Measurements from ENCODE around the gene CRK.

Gene CRK

DNA sequence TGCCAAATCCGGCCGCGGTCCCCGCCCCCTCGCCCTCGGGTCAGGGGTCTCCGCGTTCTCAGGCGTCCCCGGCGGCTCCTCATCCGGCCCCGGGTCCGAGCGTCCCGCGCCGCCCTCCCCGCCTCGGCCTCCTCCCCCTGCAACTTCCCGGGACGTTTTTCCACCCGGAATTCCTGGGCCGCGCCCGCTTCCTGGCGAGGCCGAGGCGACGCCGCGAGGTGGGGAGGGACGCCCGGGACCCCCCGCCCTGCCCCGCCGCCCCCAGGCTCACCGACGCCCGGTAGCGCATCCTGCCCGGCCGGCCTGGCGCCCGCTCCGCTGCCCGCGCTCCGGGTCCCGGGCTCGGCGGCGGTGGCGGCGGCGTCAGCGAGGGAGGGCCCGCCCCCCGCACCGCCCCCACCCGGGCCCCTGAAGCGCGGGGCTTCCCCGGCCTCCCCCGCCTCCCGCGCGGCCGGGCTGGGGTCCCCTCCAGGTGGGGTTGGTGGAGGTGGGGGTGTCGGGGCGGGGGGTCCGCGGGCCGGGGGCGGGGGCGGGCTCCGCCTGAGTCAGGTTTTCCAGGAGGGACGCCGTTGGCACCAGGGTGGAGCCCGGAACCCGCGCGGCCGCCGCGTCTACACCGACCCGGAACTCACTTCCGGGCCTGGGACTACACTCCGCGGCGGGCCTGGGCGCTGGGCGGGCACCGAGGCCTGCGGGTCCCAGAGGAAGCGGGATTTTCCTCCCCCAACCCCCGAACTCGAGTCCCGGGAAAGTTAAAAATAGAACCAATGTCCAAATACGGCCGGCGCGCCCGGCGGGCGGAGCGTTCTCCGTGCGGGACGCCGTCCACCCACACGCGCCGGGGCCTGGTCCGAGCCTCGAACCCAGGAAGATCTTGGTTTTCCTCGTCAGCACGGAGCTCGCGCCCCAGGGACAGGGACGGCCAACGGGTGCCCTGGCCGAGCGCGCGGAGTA is 29.7 kb upstream of the CRK start:
- DNase-seq, result no peak

GRCh38 chr17:1484676-1485422 is 28.8 kb upstream of the CRK start:
- DNase-seq, result no peak

DNA sequence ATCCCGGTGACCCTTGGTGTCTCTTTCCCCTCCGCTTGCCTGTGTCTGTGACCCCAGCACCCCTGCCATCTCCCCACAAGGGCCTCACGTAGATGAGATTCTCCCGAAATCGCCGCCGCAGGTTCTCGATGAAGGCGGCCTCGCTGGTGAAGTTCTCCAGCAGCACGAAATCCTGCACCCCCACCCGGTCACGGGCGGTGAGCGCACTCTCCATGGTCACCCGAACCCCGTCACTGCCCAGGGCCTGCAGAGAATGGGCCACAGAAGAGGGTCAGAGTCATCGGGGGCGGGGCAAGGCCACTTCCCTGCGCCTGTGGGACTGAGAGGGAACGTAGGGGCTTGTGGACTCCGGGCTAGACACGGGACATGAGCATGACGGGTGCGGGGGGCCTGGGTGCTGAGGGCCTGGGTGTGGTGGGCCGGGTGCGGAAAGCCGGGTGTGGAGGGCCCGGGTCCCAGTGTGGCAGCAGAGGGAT is 28.1 kb upstream of the CRK start:
- no peak for DNase-seq

DNA sequence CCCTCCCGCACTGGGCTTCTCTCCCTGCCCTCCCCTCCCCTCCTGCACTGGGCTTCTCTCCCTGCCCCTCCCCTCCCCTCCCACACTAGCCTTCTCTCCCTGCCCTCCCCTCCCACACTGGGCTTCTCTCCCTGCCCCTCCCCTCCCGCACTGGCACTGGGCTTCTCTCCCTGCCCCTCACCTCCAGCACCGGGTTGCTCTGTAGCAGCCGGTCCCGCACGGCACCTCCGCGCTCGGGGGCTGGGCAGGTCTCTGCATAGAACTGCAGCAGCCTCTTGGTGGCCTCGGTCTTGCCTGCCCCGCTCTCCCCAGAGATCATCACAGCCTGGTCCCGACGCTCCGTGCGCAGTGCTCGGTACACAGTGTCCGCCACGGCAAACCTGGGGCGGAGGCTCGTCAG is 26.6 kb upstream of the CRK start:
- DNase-seq, result no peak

- DNase-seq, result no peak
Observed at GRCh38 chr17:1481736-1482135, 25.7 kb upstream of the CRK start.

DNA sequence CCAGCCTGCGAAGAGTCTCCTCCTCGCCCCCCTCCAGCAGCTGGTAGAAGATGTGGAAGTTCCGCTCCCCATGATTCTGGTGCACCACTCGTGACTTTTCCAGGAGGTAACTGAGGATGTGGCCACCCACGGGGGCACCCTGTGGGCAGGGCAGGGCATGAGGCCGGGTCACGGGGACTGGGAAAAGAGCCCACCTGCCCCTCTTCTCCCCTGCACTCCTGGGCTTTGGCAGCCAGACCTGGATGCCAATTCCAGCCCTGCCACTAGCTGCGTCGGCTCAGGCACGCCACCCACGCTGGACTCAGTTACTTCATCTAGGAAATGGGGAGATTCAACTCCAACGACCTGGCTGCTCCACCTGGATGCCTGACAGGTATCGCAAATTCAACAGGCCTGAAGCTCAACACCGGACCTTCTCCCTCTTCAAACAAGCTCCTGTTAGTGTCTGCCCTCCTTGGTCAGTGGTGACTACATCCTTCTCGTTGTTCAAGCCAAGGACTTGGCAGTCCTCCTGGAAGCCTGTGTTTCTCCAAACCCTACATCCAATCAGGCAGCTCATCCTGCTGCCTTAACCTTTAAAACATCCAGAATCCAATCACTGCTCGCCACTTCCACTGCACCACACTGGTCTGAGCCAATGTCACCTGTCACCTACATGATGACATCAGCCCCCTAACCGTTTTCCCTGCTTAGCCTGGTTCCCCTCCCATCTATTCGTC is 24.9 kb upstream of the CRK start:
- no peak for DNase-seq

DNA sequence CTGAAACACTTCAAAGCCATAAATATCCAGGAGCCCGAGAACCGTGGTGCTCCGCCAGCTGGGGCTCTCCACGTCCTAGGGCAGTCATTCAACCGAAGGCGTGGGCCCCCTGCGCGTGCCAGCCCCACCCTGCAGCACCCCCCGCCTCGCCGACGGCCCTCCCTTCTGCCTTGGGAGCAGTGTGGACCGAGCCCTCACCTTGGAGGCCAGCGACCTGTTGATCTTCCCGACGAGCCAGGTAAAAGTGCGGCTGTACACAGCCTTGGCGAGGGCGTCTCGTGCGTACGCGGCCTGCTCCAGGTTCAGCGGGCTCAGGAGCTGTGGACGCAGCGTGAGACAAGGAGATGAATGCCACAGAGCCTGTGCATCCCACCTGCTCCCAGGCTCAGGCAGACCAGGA is 22.4 kb upstream of the CRK start:
- no peak for DNase-seq

DNA sequence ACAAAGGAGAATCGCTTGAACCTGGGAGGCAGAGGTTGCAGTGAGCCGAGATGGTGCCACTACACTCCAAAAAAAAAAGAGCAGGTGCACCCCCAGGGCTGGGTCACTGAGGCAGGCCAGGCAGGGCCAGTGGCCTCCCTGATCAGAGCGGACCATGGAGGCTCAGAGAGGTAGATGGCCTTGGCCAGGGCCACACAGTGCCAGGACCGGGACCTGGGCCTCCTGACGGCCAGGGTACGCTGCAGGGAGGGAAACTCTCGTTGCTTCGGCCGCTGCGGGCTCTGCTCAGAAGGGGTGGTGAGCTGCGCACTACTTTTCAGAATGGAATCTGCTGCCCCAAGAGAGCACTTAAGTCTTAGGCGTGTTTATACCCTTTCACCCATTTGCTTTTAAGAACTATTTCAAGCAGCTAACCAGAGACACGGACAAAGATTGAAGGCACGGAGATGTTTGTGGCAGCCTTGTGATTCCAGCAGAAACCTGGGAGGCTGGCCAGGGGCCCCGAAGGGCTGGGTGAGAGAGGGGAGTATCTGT is 19.4 kb upstream of the CRK start:
- no peak for DNase-seq

GRCh38 chr17:1474402-1475189 is 18.6 kb upstream of the CRK start:
- no peak for DNase-seq

DNA sequence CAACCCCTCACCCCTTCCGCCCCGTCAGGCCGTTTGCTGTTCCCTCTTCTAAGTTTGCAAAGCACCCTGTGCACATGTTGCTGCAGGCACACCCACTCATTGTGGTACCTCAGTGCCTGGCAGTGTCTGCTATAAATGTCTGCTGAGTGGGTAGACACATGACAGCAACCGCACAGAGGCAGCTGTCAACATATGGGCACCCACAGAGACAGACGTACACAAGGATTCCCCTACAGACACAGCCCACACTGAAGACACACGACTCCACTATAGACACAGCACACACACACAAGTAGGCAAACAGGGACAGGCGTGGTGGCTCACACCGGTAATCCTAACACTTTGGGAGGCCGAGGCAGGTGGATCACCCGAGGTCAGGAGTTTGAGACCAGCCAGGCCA is 17.8 kb upstream of the CRK start:
- DNase-seq, result no peak

DNA sequence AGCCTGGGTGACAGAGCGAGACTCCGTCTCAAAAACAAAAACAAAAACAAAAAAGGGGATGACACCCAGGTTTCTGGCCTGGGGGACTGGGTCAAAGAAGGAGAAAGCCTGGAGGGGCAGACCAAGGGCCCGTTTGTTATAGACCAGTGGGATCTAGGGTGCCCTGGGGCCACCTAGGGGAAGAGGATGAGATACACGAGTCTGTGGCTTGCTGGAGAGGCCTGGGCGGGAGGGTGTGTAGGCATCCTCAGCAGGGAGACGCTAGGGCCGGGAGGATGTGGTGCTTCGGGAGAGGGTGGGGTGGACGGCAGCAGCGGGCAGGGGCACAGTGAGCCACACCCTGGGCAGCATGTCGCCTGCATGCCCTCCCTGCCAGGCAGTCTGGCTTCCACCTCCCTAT is 17.1 kb upstream of the CRK start:
- DNase-seq, result no peak

DNA sequence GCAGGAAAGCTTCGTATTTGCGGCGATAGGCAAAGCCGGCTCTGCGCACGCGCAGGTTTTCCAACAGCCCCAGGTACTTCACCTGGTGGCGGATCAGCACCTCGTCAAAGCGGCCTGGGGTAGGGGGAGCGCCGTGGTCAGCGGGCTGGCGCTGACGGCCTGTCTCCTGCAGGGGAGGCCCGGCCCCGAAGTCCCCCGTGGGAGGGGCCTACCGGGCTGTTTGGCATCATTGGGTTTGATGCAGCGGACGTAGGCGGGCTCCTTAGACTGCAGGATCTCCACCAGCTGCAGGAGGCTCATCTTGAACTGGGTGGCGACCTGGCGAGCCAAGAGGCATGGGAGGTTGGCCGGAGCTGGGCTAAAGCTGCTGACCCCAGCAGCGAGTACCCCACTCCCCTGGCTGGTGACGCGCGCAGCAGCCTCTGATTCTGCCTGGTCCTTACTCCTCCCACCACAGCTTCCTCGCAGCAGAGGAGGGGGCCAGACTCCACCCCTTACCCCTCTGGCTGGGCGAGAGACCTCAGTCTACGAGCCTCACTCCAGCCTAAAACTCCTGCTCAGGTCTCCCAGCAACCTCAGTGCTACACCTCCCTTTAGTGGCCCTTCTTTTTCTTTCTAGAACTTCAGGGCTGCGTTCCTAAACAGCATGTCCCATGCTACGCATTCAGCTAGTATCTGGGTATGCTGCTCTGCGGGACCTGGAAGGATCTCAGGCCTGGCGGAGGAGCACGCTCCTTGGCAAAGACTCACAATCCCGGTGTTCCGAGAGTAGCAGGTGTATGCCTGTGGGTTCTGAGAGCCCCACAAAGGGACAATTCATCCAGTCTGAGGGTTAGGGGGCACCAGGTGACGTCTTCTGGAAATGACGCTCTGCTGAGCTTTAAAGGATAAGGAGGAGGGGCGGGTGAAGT is 16.1 kb upstream of the CRK start:
- no peak for DNase-seq

DNA sequence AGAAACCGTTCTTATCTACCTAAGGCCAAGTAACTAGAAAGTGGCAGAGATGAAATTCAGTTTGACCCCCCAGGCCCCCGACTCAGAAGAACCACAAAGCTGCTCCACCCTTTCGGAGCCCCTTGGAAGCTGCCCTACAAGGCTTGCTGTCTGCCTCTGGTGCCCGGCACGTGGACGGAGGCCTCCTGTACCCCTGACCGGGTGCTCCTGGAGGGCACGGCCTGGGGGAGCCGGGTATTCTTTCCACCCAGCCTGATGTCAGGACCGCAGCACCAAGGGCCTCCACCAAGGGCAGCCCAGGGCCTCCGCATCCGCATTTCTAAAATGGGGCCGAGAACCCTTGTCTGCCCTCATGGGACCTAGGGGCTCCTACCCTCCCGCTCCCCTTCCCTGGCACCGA is 15.5 kb upstream of the CRK start:
- DNase-seq, result no peak

- DNase-seq, result no peak
Observed at GRCh38 chr17:1470755-1471462, 14.9 kb upstream of the CRK start.

- DNase-seq, result no peak
Observed at GRCh38 chr17:1470071-1470754, 14.2 kb upstream of the CRK start.

DNA sequence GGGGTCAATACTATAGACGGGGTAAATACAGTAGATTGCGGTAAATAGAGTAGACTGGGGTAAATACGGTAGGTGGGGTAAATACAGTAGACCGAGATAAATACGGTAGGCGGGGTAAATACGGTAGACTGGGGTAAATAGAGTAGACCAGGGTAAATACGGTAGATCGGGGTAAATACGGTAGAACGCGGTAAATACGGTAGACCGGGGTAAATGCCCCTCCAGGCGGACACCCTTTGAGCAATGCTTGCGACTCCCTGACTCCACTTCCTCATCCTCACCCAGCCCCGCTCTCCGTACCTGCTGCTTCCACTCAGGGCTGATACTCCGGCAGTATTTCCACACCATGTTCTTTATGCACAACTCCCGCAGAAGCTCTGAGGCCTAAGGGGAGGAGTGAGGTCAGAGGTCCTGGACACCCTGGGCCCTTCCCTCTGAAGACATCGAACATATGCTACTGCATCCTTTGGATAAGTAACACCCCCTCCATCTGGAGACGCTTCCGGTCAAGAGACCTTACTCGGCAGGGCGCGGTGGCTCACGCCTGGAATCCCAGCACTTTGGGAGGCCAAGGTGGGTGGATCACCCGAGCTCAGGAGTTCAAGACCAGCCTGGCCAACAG is 13.3 kb upstream of the CRK start:
- DNase-seq, result no peak

- DNase-seq, result no peak
Observed at GRCh38 chr17:1467898-1468492, 12.0 kb upstream of the CRK start.

DNA sequence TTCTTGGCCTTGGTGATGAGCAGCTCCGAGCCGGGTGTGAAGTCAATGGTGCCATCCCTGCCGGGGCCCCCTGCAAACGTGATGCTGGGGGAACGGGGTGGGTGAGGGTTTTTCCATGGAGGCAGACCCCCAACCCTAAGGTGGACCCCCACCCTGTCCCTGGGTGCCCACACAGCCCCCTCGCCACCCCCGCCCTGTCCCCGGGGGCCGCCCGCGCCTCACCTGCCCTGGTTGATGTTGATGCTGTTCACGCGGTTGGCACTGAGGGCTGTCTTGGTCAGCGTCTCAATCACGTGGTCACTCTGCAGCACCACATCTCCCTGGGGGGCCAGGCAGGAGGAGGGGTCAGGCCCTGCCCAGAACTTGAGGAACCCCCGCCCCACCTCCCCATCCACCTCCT is 11.2 kb upstream of the CRK start:
- no peak for DNase-seq

DNA sequence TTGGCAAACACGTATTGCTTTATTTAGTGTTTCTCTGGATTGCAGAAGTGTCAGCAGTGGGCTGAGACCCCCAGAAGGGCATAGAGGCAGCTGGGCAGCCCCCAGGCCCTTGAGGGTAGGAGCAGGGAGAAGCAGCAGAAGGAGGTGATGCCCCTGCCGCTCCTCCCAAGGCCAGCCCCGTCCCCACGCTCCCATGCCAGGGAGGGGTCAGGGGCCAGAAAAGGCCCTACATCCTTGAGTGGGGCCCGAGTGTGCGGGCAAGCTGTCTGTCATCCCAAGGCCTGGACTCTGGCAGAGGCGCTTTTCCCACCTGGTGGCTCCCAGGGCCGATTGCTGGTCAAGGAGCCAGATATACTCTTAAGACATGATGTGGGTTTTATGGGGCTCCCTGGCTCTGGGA is 8.2 kb upstream of the CRK start:
- DNase-seq, result no peak
